A549 (cell line): ENCODE results near the gene ANTXR1. TPM values are rescaled to one million over a fixed set of nuclear protein-coding genes. Genes with fewer than 3 reads are reported as not detected.
A peak's percentile ranks its signal among the peaks of the same experiment; 100 is the strongest.

Source experiments
- ATAC-seq, 2 experiments: fragments of 200-7000 bp in 1 of 2; fragments of >200 bp in 1 of 2; cut with Nextera tagmentation in 1 of 2; cut with Tn5 transposase in 1 of 2; 3 replicates each; pipeline versions ENCODE4 v1.8.0 to v1.9.1; 2018 to 2020; ENCODE audit warnings: mild to moderate bottlenecking in 1 of 2, moderate library complexity in 1 of 2
- CTCF ChIA-PET: fragments of 300-600 bp; sonication (Branson Sonifier 250); formaldehyde crosslinking; extraction: SDS; loops from one replicate; lab custom pipeline; 2021; ENCODE audit warnings: antibody characterized with exemption, inconsistent platforms; lab: Yijun Ruan, JAX
- POLR2A ChIA-PET: fragments of 350-600 bp; formaldehyde crosslinking; extraction: SDS; loops from one replicate; lab custom pipeline; 2021; ENCODE audit warnings: antibody characterized with exemption, inconsistent platforms; lab: Yijun Ruan, JAX
- DNase-seq, 2 experiments: peaks; one replicate each; pipeline versions ENCODE4 v3.0.0 to v3.0.0-alpha.2; 2011 to 2016; ENCODE audit warnings: low read depth in 1 of 2, low spot score in 1 of 2
- FAIRE-seq: peaks from 2 replicates; lab custom pipeline; 2011; peaks lifted over from hg19 to GRCh38; lab: Jason Lieb, UNC
- H3K27ac ChIP-seq, 2 experiments: fragments of >200 bp; sonication (Bioruptor Twin); formaldehyde crosslinking; 3 replicates each; pipeline ENCODE4 v1.5.1; 2016 to 2017
- H3K4me1 ChIP-seq: fragments of >200 bp; sonication (Bioruptor Twin); formaldehyde crosslinking; 3 replicates; pipeline ENCODE4 v1.6.1; 2016
- H3K4me2 ChIP-seq: fragments of >200 bp; sonication (Bioruptor Twin); formaldehyde crosslinking; 3 replicates; pipeline ENCODE4 v1.6.1; 2016
- H3K4me3 ChIP-seq: fragments of >200 bp; sonication (Bioruptor Twin); formaldehyde crosslinking; 3 replicates; pipeline ENCODE4 v1.5.1; 2016
- H3K9me3 ChIP-seq: fragments of >200 bp; sonication (Bioruptor Twin); formaldehyde crosslinking; 3 replicates; pipeline ENCODE4 v1.6.1; 2016
- ATOH8 ChIP-seq: fragments of 250-450 bp; sonication (Bioruptor Pico); IDR thresholded peaks from 2 replicates; pipeline ENCODE4 v1.5.0; 2020; ENCODE audit warnings: low read depth, mild to moderate bottlenecking, moderate library complexity
- BCL3 ChIP-seq: fragments of >200 bp; sonication (Bioruptor Twin); formaldehyde crosslinking; IDR thresholded peaks from 3 replicates; pipeline ENCODE4 v1.6.1; 2016
- BHLHE40 ChIP-seq: IDR thresholded peaks from 2 replicates; pipeline ENCODE4 v1.6.1; 2012; ENCODE audit warnings: low read depth, low read length, inconsistent platforms
- CBX8 ChIP-seq: fragments of 200-600 bp; sonication (generic); IDR thresholded peaks from 2 replicates; pipeline ENCODE4 v1.6.1; 2016
- CEBPB ChIP-seq, 2 experiments: fragments of >200 bp in 1 of 2; sonication (Bioruptor Twin) in 1 of 2; formaldehyde crosslinking in 1 of 2; IDR thresholded peaks; 2 replicates each; pipeline ENCODE4 v1.6.1; 2012 to 2016
- E2F6 ChIP-seq: IDR thresholded peaks from 2 replicates; pipeline ENCODE4 v1.6.1; 2012; ENCODE audit warnings: low read depth, borderline replicate concordance
- EHF ChIP-seq: fragments of 250-450 bp; sonication (Bioruptor Pico); IDR thresholded peaks from 2 replicates; pipeline ENCODE4 v1.5.0; 2020; ENCODE audit warnings: mild to moderate bottlenecking
- EHMT2 ChIP-seq: fragments of 200-600 bp; sonication (generic); IDR thresholded peaks from 2 replicates; pipeline ENCODE4 v1.6.1; 2016; ENCODE audit warnings: antibody characterized with exemption, low read depth, mild to moderate bottlenecking, moderate library complexity
- ELK1 ChIP-seq: fragments of 150-350 bp; IDR thresholded peaks from 2 replicates; pipeline ENCODE4 v1.6.1; 2014; ENCODE audit warnings: low read depth, mild to moderate bottlenecking, low read length
- FOSL2 ChIP-seq, 2 experiments: fragments of 450-650 bp in 1 of 2; fragments of >200 bp in 1 of 2; sonication (Bioruptor Twin) in 1 of 2; formaldehyde crosslinking; IDR thresholded peaks; 2 replicates each; pipeline versions ENCODE4 v1.5.0 to v1.6.1; 2016 to 2020; ENCODE audit warnings: mild to moderate bottlenecking in 1 of 2, moderate library complexity in 1 of 2
- HEYL ChIP-seq: fragments of 250-450 bp; sonication (Bioruptor Pico); IDR thresholded peaks from 2 replicates; pipeline ENCODE4 v1.8.0; 2021; ENCODE audit warnings: mild to moderate bottlenecking, moderate library complexity
- HOXB13 ChIP-seq: fragments of 250-450 bp; sonication (Bioruptor Pico); IDR thresholded peaks from 2 replicates; pipeline ENCODE4 v1.5.0; 2020; ENCODE audit warnings: low read depth, mild to moderate bottlenecking, moderate library complexity
- KDM1A ChIP-seq: fragments of 200-600 bp; sonication (generic); IDR thresholded peaks from 2 replicates; pipeline ENCODE4 v1.6.1; 2016; ENCODE audit warnings: low read depth, mild to moderate bottlenecking
- KDM5A ChIP-seq: fragments of 200-600 bp; sonication (generic); IDR thresholded peaks from 2 replicates; pipeline ENCODE4 v1.6.1; 2016; ENCODE audit warnings: antibody characterized with exemption, mild to moderate bottlenecking
- MAFK ChIP-seq: fragments of 450-650 bp; IDR thresholded peaks from 2 replicates; pipeline ENCODE4 v1.6.1; 2014; ENCODE audit not compliant: partially characterized antibody
- NFE2L2 ChIP-seq: fragments of 150-350 bp; conservative IDR thresholded peaks from 2 replicates; pipeline ENCODE4 v1.6.1; 2014; ENCODE audit warnings: low read length
- PHF8 ChIP-seq: fragments of 200-600 bp; sonication (generic); IDR thresholded peaks from 2 replicates; pipeline ENCODE4 v1.6.1; 2016; ENCODE audit warnings: low read depth, mild to moderate bottlenecking, antibody characterized with exemption, moderate library complexity, borderline replicate concordance
- POLR2A ChIP-seq: IDR thresholded peaks from 2 replicates; pipeline ENCODE4 v1.6.1; 2012; ENCODE audit warnings: mild to moderate bottlenecking, low read length
- RAD21 ChIP-seq, 2 experiments: fragments of >200 bp in 1 of 2; sonication (Bioruptor Twin) in 1 of 2; formaldehyde crosslinking in 1 of 2; IDR thresholded peaks in 1 of 2; conservative IDR thresholded peaks in 1 of 2; 2 replicates in 1 of 2; 3 replicates in 1 of 2; pipeline ENCODE4 v1.6.1; 2012 to 2018; ENCODE audit warnings: inconsistent platforms in 1 of 2
- RARB ChIP-seq: fragments of 250-450 bp; sonication (Bioruptor Pico); IDR thresholded peaks from 2 replicates; pipeline ENCODE4 v1.8.0; 2021; ENCODE audit warnings: mild to moderate bottlenecking, moderate library complexity
- RFX5 ChIP-seq: fragments of 450-650 bp; IDR thresholded peaks from 2 replicates; pipeline ENCODE4 v1.7.1; 2014; ENCODE audit warnings: antibody characterized with exemption, mild to moderate bottlenecking, moderate library complexity
- RNF2 ChIP-seq: fragments of 200-600 bp; sonication (generic); IDR thresholded peaks from 2 replicates; pipeline ENCODE4 v1.6.1; 2016; ENCODE audit warnings: low read depth, mild to moderate bottlenecking, antibody characterized with exemption, moderate library complexity, borderline replicate concordance
- SMC3 ChIP-seq: fragments of >200 bp; sonication (Bioruptor Twin); formaldehyde crosslinking; IDR thresholded peaks from 3 replicates; pipeline ENCODE4 v1.6.1; 2018; ENCODE audit warnings: inconsistent platforms
- SREBF2 ChIP-seq: fragments of 450-650 bp; IDR thresholded peaks from 2 replicates; pipeline ENCODE4 v1.6.1; 2014; ENCODE audit warnings: mild to moderate bottlenecking, moderate library complexity
- TFCP2L1 ChIP-seq: fragments of 250-450 bp; sonication (Bioruptor Pico); IDR thresholded peaks from 2 replicates; pipeline ENCODE4 v1.5.0; 2021; ENCODE audit warnings: mild to moderate bottlenecking
- TP53 ChIP-seq: fragments of 250-450 bp; sonication (Bioruptor Pico); IDR thresholded peaks from 2 replicates; pipeline ENCODE4 v1.5.0; 2021; ENCODE audit warnings: mild to moderate bottlenecking, moderate library complexity
- USF2 ChIP-seq: fragments of 450-650 bp; IDR thresholded peaks from 2 replicates; pipeline ENCODE4 v1.6.1; 2014; ENCODE audit warnings: antibody characterized with exemption
- ZFP36 ChIP-seq: fragments of 450-650 bp; IDR thresholded peaks from 2 replicates; pipeline ENCODE4 v1.6.1; 2014; ENCODE audit warnings: borderline replicate concordance; ENCODE audit not compliant: partially characterized antibody
- ZNF302 ChIP-seq: fragments of 250-450 bp; sonication (Bioruptor Pico); IDR thresholded peaks from 2 replicates; pipeline ENCODE4 v1.9.0; 2021; ENCODE audit warnings: inconsistent platforms, mild to moderate bottlenecking, moderate library complexity
- ZSCAN20 ChIP-seq: fragments of 250-450 bp; sonication (Bioruptor Pico); IDR thresholded peaks from 2 replicates; pipeline ENCODE4 v1.8.0; 2022; ENCODE audit warnings: mild to moderate bottlenecking, moderate library complexity
- WGBS: methylation state at CpG from one replicate; pipeline ENCODE4 v1.1.6; 2017; ENCODE audit errors: missing lambda C conversion rate; 5-methylcytosine and 5-hydroxymethylcytosine counted together
- polyA plus RNA-seq, 4 experiments: library from polyadenylated mRNA; depleted of rRNA in 3 of 4; stranded (reverse); fragments of >200 nt; fragmentation: RNase III in 1 of 4; extraction: RNeasy Plus Mini Kit Qiagen cat#74134 plus additional on column Dnase treatment in 1 of 4; gene quantifications; 2 replicates in 3 of 4; 3 replicates in 1 of 4; pipeline ENCODE4 v1.2.3, GENCODE V29; 2011 to 2017

ANTXR1 gene
- polyA plus RNA-seq, 2 of the 4 experiments (the other 2 are of a cell fraction) = 161 to 194 TPM

- H3K4me1 ChIP-seq = peaks cover 35% of the 10 kb centered on the region
- WGBS = 88% methylated on average over 3 of the region's 3 CpGs
- no peak overlapping the region for H3K27ac ChIP-seq
- no peak for FAIRE-seq
- CTCF ChIA-PET = interaction anchor here (1.0 to 1.4 kb wide), 3 partner anchors 10 to 145 kb away, joined by 3 to 4 read pairs (median 3); partner anchors contain the start of gene ANTXR1
- POLR2A ChIA-PET = no interaction called here
- TF ChIP-seq POLR2A = no peak
- TF ChIP-seq CBX8 = no peak
- no peak for TF ChIP-seq HOXB13 (CRISPR knock-in tag)
- TF ChIP-seq NFE2L2 = no peak
- no peak for TF ChIP-seq ZFP36
- no peak for TF ChIP-seq KDM5A
- no peak for TF ChIP-seq KDM1A
- TF ChIP-seq EHF (CRISPR knock-in tag) = no peak
- TF ChIP-seq MAFK = no peak
- no peak for TF ChIP-seq ZSCAN20 (CRISPR knock-in tag)
- TF ChIP-seq SREBF2 = no peak
- TF ChIP-seq TP53 (CRISPR knock-in tag) = no peak
- no peak for TF ChIP-seq RAD21 (conservative IDR thresholded peaks at IDR 0.05 in 1 of 2, IDR thresholded peaks at IDR 0.05 in 1 of 2)
- no peak for TF ChIP-seq PHF8
- TF ChIP-seq ZNF302 = no peak
- TF ChIP-seq RNF2 = no peak
- no peak for TF ChIP-seq BHLHE40
- no peak for TF ChIP-seq ELK1
- H3K4me2 ChIP-seq = no peak overlapping the region
- no peaks in the 10 kb centered on the region for H3K9me3 ChIP-seq
- no peak for ATAC-seq
- DNase-seq = no peak
- H3K4me3 ChIP-seq = no peak overlapping the region
These were observed 144.5 kb downstream of the ANTXR1 start for GRCh38 chr2:69157441-69157840.

GRCh38 chr2:69159986-69160385 lies 147.0 kb downstream of the ANTXR1 start:
- 90% methylated on average over 6 of the region's 6 CpGs for WGBS
- Histone ChIP-seq H3K4me1 (peaks cover 49% of the 10 kb centered on the region), H3K4me3 (no peak overlapping the region), H3K27ac (peak overlapping the region in 1 of 2 experiments; percentile 84; a peak in 2 of 6 replicates), H3K4me2 (no peak overlapping the region), H3K9me3 (no peaks in the 10 kb centered on the region)
- POLR2A ChIA-PET = interaction anchor here (0.6 kb wide), 1 partner anchor 15 kb away, joined by 4 read pairs; no protein-coding TSS in a partner anchor
- TF ChIP-seq HEYL (no peak), RAD21 (conservative IDR thresholded peaks at IDR 0.05 in 1 of 2, IDR thresholded peaks at IDR 0.05 in 1 of 2) (0 out of 5 replicates have a peak, but pooled peaks of 1 of the 2 experiments have one; percentile 19), POLR2A (no peak), E2F6 (no peak), ATOH8 (CRISPR knock-in tag) (no peak), TP53 (CRISPR knock-in tag) (no peak), CEBPB (IDR thresholded peaks at IDR 0.05) (no peak)
- peak in 1 of 2 experiments; percentile 44 for DNase-seq
- peak; percentile 37 to 44; a peak in 3 of 6 replicates for ATAC-seq
- no peak for FAIRE-seq
- CTCF ChIA-PET = interaction anchor here (0.8 kb wide), 1 partner anchor 9 kb away, joined by 3 read pairs; no protein-coding TSS in a partner anchor

- DNase-seq (no peak), ATAC-seq (no peak), FAIRE-seq (no peak)
- ChIA-PET CTCF (interaction anchor here (0.8 to 1.7 kb wide), 3 partner anchors 15 to 146 kb away, joined by 3 read pairs; no protein-coding TSS in a partner anchor), POLR2A (interaction anchor here (1.7 kb wide), 1 partner anchor 79 kb away, joined by 5 read pairs; no protein-coding TSS in a partner anchor)
- Histone ChIP-seq H3K4me2 (peak overlapping the region; percentile 68), H3K4me3 (no peak overlapping the region), H3K9me3 (no peaks in the 10 kb centered on the region), H3K4me1 (peaks cover 49% of the 10 kb centered on the region), H3K27ac (peak overlapping the region; percentile 74 to 84)
- no peak for TF ChIP-seq RARB (CRISPR knock-in tag)
- no peak for TF ChIP-seq BCL3
- TF ChIP-seq TFCP2L1 = no peak
- TF ChIP-seq EHMT2 = no peak
- TF ChIP-seq RAD21 (conservative IDR thresholded peaks at IDR 0.05 in 1 of 2, IDR thresholded peaks at IDR 0.05 in 1 of 2) = no peak
- no peak for TF ChIP-seq CEBPB (IDR thresholded peaks at IDR 0.05)
- no peak for TF ChIP-seq FOSL2 (IDR thresholded peaks at IDR 0.05)
- no peak for TF ChIP-seq FOSL2 (CRISPR knock-in tag; IDR thresholded peaks at IDR 0.05)
- TF ChIP-seq KDM5A = no peak
- no peak for TF ChIP-seq USF2
- no peak for TF ChIP-seq SMC3
- no peak for TF ChIP-seq RFX5
- no peak for TF ChIP-seq BHLHE40
- no peak for TF ChIP-seq TP53 (CRISPR knock-in tag)
These were observed 149.1 kb downstream of the ANTXR1 start for GRCh38 chr2:69162057-69162456.
